SHP77 treated with DMSO at 0.1 percent for 48 hours (cell line): Measurements from ENCODE around the gene PRAMEF14.
A peak's percentile ranks its signal among the peaks of the same experiment; 100 is the strongest.
"Not testable (repeated sequence)": the region's sequence is repeated elsewhere in the genome, so short reads cannot be mapped to it uniquely, and the experiment has no call there.

Source experiments
- DNase-seq: peaks from one replicate; lab custom pipeline; 2025; lab: John Stamatoyannopoulos, UW

Gene PRAMEF14, protein sequence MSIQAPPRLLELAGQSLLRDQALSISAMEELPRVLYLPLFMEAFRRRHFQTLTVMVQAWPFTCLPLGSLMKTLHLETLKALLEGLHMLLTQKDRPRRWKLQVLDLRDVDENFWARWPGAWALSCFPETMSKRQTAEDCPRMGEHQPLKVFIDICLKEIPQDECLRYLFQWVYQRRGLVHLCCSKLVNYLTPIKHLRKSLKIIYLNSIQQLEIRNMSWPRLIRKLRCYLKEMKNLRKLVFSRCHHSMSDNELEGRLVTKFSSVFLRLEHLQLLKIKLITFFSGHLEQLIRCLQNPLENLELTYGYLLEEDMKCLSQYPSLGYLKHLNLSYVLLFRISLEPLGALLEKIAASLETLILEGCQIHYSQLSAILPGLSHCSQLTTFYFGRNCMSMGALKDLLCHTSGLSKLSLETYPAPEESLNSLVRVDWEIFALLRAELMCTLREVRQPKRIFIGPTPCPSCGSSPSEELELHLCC

DNA sequence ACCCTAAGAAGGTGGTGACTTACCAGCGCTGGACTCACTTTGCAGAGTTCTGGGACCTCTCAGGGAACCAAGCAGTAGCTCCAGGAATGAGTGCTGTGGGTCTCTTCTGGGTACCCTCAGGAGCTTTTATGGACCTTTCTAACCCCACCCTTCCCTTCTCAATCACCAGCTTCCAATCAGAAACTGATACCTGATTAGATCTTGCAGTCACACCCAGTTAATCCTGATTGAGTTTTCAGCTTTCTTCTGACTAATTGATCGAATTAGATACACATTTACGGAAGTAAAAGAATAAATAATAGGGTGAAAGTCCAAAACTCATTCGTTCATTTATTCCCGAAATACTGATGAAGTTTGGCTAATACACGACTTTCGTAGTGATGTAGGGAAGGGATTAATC is at the start of gene PRAMEF14:
TSS of gene PRAMEF14 (minus strand) at position 101 of the 400 bp plus-strand sequence. CDS start 1,820 bp downstream, outside the sequence.
- not testable (repeated sequence) for DNase-seq

- DNase-seq, result not testable (repeated sequence)
Observed at GRCh38 chr1:13395311-13395710, 48.4 kb upstream of the PRAMEF14 start.

DNA sequence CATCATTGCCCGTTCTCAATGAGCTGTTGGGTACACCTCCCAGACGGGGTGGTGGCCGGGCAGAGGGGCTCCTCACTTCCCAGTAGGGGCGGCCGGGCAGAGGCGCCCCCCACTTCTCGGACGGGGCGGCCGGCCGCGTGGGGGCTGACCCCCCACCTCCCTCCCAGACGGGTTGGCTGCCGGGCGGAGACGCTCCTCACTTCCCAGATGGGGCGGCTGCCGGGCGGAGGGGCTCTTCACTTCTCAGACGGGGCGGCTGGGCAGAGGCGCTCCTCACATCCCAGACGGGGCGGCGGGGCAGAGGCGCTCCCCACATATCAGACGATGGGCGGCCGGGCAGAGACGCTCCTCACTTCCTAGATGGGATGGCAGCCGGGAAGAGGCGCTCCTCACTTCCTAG is 47.8 kb upstream of the PRAMEF14 start:
- DNase-seq, result not testable (repeated sequence)

GRCh38 chr1:13393004-13393403 is 46.1 kb upstream of the PRAMEF14 start:
- not testable (repeated sequence) for DNase-seq

- not testable (repeated sequence) for DNase-seq
Observed at GRCh38 chr1:13389332-13389731, 42.4 kb upstream of the PRAMEF14 start, which contains the start of gene PRAMEF17. Gene PRAMEF17, plus strand, starts transcription at chr1:13389632. Its CDS starts 26 bp downstream, at chr1:13389658.

DNA sequence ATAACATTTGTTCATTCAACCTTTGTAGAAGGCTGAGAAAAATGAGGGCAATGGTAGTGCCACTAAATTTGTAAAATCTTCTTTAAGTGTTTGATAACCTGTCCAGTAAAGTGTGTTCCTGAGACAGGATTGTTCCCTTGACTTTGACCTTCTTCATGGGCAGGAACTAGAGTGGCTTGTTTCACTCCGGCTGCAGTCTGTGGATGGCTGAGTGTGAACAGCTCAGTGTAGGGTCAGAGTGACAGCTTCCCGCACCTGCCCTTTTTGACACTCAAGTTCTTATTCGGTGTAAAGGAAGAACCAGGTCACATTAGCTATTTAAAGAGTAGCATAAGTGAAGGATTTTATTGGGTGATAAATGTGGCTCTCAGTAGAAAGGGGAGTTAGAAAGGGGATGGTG is 33.4 kb upstream of the PRAMEF14 start:
- not testable (repeated sequence) for DNase-seq

- DNase-seq, result not testable (repeated sequence)
Observed at GRCh38 chr1:13378983-13379382, 32.0 kb upstream of the PRAMEF14 start.

GRCh38 chr1:13368544-13368943 is 21.6 kb upstream of the PRAMEF14 start:
- DNase-seq, result peak; percentile 0

- DNase-seq, result not testable (repeated sequence)
Observed at GRCh38 chr1:13366536-13366935, 19.6 kb upstream of the PRAMEF14 start.

- DNase-seq, result not testable (repeated sequence)
Observed at GRCh38 chr1:13364928-13365327, 18.0 kb upstream of the PRAMEF14 start.

DNA sequence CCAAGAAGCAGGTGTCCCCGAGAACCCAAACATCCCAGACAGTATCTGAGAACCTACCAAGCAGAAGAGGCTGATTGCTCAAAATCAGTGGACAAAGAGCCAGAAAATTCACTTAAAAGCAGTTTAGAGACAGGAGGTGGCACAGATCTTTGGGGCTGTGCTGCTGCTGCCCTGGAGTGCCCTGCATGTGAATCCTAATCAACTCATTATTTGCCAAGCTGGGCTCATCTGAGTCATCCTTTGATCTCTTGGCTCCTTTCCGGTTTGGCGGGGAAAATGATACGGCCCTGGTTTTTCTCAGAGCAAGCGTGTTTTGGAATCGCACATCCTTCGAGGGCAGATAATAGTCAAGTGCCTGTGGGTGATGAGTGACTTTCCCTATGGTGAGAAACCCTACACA is 15.4 kb upstream of the PRAMEF14 start:
- not testable (repeated sequence) for DNase-seq

- DNase-seq, result peak; percentile 0
Observed at GRCh38 chr1:13356774-13357173, 9.8 kb upstream of the PRAMEF14 start.

DNA sequence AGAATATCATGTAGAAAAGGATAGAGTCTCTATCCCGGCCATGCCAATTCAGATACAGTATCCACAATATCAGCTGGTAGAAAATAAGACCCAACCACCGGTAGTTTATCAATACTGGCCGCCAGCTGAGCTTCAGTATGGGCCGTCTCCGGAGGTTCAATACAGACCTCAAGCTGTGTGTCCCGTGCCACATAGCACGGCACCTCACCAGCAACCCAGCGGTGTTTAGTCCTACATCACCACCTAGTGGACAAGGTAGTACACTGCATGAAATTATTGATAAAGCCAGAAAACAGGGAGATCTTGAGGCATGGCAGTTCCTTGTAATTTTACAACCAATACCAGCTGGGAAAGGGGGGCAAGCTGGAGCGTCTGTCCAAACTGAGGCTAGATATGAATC is 7.5 kb upstream of the PRAMEF14 start:
- DNase-seq, result not testable (repeated sequence)

GRCh38 chr1:13353476-13353875 is 6.5 kb upstream of the PRAMEF14 start:
- not testable (repeated sequence) for DNase-seq

DNA sequence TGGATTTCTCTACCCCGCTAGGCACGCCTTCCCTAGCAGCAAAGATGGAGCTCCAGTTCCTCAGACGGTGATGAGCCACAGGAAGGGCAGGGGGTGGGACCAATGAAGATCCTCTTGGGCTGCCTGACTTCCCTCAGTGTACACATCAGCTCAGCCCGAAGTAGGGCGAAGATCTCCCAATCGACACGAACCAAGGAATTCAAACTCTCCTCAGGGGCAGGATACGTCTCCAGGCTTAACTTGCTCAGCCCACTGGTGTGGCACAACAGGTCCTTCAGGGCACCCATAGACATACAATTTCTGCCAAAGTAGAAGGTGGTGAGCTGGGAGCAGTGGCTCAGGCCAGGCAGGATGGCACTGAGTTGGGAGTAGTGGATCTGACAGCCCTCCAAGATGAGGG is 4.4 kb downstream of the PRAMEF14 start:
- DNase-seq, result not testable (repeated sequence)

DNA sequence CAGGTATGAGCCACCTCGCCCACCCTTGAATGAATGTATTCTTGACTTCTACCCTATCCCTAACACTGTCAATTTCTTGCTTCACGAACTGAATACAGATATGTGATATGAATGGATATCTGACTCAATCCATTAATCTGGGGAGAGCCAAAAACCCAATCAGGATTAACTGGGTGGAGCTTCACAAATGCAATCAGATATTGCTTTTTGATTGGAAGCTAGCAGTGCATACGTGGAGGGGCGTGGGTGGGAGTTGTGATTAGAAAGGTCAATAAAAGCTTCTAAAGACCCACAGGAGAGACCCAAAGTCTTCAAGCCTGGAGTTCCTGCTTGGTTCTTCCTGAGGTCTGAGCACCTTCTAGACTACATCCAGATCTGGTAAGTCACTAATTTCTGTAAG is 31.7 kb downstream of the PRAMEF14 start, which contains the start of gene PRAMEF15:
TSS of gene PRAMEF15 (plus strand) at position 301 of the 400 bp plus-strand sequence. CDS start 2,827 bp downstream, outside the sequence.
- DNase-seq, result not testable (repeated sequence)

GRCh38 chr1:13303239-13303638 is 43.7 kb downstream of the PRAMEF14 start, which contains the start of gene PRAMEF33:
Gene PRAMEF33, plus strand, starts transcription at chr1:13303539. Its CDS starts 2,416 bp downstream, at chr1:13305955.
- DNase-seq, result not testable (repeated sequence)

DNA sequence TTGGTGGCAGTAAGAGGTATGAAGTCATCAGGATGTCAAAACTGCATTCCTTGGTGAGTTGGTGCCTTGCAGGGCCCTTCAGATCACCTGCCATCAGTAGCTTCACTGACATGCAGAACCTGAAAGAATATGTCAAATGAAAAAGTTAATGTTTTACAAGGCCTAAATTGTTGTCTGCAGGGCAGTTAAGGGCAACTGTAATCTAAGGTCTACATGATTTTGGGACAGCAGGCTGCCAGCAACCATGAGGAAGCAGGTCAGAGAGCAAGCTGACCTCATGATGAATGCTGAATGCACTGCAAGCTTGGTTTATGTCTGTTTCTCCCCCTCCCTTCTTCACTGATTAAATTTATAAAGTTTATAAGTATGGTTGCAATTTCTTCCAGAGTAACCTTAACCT is 44.7 kb downstream of the PRAMEF14 start:
- not testable (repeated sequence) for DNase-seq

- not testable (repeated sequence) for DNase-seq
Observed at GRCh38 chr1:13298699-13299098, 48.2 kb downstream of the PRAMEF14 start.

GRCh38 chr1:13297216-13297931 is 49.6 kb downstream of the PRAMEF14 start:
- not testable (repeated sequence) for DNase-seq
